Measurements from ENCODE around the gene RNASE9.
"Not testable (repeated sequence)": the region's sequence is repeated elsewhere in the genome, so short reads cannot be mapped to it uniquely, and the experiment has no call there.

Gene RNASE9

DNA sequence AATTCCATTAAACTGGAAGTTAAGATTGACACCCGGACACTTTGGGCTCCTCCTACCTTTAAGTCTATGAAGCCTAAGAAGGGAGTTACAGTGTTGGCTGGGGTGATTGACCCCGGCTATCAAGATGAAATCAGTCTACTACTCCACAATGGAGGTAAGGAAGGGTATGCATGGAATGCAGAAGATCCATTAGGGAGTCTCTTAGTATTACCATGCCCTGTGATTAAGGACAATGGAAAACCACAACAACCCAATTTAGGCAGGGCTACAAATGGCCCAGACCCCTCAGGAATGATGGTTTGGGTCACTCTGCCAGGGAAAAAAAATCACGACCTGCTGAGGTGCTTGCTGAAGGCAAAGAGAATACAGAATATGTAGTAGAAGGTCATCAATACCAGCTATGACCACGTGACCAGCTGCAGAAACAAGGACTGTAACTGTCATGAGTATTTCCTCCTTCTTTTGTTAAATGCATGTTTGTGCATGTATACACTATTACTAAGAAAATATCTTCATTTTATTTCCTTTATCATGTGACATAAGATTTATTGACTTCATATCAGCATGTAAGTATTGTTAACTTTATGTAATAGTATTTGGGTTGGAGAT is 11.6 kb upstream of the RNASE9 start:
- DNase-seq (ENCODE audit: low read depth in 2 of 2) = not testable (repeated sequence)

DNA sequence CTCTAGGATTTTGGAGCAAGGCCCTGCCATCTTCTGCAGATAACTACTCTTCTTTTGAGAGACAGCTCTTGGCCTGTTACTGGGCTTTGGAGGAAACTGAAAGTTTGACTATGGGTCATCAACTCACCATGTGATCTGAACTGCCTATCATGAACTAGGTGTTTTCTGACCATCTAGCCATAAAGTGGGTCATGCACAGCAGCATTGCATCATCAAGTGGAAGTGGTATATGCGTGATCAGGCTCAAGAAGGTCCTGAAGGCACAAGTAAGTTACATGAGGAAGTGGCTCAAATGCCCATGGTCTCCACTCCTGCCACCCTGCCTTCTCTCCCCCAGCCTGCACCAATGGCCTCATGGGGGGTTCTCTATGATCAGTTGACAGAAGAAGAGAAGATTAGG is 9.9 kb upstream of the RNASE9 start:
- DNase-seq (ENCODE audit: low read depth in 2 of 2) = not testable (repeated sequence)

DNA sequence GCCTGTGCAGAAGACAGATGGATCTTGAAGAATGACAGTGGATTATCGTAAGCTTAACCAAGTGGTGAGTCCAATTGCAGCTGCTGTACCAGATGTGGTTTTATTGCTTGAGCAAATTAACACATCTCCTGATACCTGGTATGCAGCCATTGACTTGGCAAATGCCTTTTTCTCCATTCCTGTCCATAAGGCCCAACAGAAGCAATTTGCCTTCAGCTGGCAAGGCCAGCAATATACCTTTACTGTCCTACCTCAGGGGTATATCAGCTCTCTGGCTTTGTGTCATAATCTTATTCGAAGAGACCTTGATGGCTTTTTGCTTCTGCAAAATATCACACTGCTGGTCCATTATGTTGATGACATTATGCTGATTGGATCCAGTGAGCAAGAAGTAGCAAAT is 9.0 kb upstream of the RNASE9 start:
- DNase-seq (ENCODE audit: low read depth in 2 of 2) = not testable (repeated sequence)

DNA sequence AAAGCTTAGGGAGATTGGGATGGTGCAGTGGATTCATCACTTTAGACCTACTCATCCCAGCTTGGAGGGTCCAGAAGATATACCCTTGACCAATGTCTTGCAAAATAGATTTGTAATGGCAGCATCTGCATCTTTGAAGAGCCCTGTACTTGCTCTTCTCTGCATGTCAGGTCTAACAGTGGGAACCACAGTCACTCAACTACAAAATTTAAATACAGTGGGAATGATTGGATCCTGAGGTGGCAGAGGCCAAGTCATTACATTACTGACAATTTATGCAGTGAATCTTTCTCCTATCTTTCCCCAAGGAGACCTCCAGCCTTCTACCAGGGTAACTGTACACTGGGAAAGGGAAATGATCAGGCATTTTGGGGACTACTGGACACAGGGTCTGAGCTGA is 8.2 kb upstream of the RNASE9 start:
- no peak for DNase-seq (ENCODE audit: low read depth in 2 of 2)

DNA sequence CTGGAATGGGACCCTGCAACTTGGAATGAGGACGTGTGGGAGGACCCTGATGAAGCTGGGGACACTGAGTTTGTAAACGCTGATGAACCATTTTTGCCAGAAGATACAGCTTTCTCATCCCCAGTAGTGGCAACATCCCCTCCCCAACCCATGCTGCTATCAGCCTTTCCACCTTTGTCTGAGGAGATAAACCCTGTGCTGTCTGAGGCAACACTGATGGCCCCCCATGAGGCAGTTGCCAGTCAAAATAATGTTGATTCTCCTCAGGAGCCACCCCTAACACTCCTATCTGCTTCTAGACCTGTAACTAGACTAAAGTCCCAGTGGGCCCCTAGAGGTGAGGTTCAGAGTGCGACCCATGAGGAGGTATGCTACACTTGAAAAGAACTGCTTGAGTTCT is 7.5 kb upstream of the RNASE9 start:
- DNase-seq (ENCODE audit: low read depth in 2 of 2) = no peak

DNA sequence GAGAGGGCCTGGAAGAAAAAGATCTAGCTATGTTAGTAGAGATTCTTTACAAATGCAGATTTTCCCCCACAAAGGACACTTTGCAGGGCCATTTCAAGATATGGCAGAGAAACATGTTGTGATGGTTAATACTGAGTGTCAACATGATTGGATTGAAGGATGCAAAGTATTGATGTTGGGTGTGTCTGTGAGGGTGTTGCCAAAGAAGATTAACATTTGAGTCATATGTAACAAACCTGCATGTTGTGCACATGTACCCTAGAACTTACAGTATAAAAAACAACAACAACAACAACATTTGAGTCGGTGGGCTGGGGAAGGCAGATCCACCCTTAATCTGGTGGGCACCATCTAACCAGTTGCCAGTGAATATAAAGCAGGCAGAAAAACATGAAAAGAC is 6.4 kb upstream of the RNASE9 start:
- DNase-seq (ENCODE audit: low read depth in 2 of 2) = not testable (repeated sequence)

DNA sequence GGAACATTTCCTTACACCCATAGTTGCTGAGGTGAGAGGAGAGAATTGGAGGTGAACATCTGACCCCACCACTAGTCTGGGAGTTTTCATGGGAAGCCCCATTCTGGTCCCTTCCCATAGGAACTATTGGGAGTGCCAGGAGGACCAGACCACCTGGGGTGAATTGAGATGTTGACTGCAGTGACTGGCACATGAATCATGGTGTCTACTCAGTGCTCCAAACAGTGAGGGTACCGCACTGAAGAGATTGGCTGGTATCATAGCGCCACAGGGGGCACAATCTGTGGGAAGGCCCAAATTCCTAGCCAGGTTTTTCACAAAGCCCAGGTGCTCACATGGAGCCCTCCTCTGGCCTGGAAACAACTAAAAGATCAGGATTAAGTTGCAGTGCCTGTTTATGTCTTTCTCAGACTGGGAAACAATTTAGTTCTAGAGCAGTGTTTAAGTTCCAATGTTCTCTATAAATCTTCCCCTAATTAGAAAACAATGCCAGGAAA is 3.7 kb upstream of the RNASE9 start:
- DNase-seq (ENCODE audit: low read depth in 2 of 2) = no peak

DNA sequence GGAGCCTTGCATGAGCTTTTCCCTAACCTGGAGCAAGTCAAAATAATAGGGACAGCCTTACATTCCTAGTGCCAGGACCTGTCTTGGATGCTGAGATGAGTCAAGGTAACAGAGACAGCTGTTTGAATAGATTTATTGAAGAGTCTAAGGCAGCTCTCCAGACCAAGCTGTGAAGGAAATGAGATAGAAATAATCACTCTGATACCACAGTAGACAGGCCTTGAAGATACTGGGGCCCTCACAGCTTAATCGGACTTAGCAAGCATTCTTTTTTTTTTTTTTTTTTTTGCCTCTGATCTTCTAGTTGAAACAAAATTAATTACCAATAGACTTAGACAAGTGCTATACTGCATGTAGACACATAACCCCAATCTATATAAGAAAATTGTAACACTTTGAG is 3.1 kb upstream of the RNASE9 start:
- DNase-seq (ENCODE audit: low read depth in 2 of 2) = no peak

DNA sequence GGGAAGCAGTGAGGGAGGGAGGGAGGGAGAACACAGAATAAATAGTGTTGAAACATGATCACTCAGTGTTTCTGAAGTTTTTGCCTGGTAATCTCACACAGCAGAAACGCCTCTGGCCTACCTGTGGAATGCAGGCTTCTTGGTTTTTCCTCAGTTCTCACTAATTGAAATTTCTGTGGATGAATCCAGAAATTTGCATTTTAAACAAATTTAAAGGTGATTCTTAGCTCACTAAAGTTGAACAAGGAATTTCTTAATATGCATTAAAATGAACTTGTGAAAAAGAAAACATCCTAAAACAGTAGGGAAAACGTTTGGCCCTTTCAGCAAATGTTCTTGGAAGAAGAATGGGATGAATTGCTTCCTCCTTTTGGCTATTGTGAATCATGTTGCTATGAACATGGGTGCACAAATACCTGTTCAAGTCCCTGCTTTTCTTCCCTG is 1.4 kb downstream of the RNASE9 start:
- DNase-seq (ENCODE audit: low read depth in 2 of 2) = no peak

DNA sequence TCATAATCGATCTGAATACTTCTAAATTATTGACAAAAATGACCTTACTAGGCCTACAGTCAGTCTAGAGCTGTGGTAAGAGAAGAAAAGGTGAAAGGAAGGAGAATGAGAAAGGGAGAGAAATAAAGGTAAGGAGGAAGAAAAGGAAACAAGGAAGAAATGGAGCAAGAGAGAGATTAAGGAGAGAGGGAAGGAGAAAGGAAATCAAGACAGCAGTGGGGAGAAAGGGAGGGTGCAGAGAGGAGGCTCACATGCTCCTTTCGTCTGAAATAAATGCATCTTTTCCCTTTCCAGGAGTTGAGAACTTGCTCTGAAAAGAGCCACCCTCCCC is 3.7 kb downstream of the RNASE9 start:
- no peak for DNase-seq (ENCODE audit: low read depth in 2 of 2)

DNA sequence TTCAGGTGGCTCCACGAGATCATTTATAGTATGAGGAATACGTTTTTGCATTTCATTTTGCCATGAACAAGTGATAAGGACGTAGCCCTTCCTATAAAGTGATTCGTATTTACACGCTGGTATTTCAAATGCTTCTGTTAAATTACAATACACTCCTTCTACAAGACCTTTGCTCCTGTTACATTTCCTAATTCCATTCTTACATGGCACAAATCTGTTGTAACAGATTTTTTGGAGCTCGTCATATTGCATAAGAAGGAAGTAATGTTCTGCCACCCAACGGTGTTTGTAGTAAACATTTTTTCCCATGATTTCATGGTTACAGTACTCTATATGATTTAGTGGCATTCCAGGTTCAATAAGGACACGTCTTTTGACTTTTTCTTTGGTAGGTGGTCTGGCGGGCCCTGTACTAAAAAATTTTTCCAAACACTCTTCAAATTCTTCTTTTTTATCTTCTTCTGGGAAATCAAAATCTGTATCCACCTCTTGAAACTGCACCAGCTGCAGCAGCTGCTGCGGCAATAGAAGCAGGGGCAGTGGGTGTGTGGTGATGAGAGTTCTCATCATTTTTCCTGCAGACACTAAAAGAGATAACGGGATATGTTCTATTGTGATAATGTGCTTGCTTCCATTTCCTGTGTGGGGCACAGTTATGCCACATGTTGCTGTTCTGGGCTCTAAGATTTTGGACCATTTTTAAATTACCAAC is 4.2 kb downstream of the RNASE9 start:
- DNase-seq (ENCODE audit: low read depth in 2 of 2) = no peak

DNA sequence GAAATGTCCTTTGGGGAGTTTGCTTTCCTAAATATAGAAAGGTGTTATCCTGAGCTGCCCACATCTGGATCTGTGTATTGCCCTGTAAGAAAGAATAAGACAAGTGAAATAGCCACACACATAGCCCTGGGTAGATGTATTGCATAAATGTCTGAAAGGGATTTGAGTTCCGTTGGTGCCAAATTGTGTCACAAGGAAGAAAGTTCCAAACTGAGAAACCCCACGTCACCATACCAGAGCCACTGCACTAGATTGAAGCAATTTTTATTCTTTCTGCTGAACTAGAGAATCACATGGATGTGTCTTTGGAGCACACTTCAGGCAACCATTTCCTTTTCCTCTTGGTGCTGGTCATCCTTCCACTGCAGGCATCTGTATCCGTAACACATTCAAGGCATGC is 5.0 kb downstream of the RNASE9 start:
- no peak for DNase-seq (ENCODE audit: low read depth in 2 of 2)

DNA sequence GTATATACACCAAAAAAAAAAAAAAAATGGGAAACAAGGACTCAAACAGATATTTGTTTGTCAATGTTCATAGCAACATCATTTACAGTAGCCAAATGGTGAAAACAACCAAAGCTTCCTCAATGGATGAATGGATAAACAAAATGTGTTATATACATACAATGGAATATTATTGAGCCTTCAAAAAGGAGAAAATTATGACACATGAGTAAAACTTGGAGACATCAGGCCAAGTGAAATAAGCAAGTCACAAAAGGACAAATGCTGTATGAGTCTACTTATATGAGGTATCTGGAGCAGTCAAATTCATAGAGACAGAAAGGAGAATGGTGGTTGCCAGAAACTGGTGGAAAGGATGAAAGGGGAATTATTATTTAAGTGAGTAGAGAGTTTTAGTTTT is 7.8 kb downstream of the RNASE9 start:
- no peak for DNase-seq (ENCODE audit: low read depth in 2 of 2)

DNA sequence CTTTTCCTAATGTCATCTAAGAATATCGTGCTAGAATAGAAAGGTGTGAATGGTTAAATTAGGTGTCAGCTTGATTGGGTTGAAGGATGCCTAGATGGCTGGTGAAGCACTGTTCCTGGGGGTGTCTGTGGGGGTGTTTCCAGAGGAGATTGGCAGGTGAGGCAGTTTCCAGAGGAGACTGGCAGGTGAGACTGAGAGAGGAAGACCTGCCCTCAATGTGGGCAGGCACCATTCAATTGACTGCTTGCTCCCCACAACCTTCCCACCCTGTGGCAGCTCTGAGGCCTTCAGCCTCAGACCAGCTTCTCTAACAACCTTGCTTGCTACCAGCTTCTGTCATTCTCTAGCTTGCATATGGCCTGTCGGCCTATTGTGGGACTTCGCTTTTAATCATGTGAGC is 9.2 kb downstream of the RNASE9 start:
- DNase-seq (ENCODE audit: low read depth in 2 of 2) = no peak

DNA sequence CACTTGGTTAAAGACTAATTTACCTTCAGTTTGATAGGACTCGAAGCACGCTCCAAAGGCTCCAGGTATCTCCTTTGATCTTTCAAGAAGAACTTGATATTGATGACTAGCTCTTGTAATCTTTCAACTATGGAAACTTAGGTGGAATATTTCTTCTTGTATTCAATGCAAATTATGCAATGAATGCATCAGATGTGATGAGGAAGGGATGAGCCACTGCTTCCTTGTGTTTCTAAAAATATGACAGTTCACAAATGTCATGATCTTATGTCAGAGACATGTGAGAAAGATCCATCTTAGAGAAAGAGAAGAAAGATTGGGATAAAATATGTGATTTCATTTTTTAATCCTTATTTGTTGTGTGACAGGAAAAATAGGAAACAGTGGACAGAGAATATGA is 9.9 kb downstream of the RNASE9 start:
- DNase-seq (ENCODE audit: low read depth in 2 of 2) = no peak

DNA sequence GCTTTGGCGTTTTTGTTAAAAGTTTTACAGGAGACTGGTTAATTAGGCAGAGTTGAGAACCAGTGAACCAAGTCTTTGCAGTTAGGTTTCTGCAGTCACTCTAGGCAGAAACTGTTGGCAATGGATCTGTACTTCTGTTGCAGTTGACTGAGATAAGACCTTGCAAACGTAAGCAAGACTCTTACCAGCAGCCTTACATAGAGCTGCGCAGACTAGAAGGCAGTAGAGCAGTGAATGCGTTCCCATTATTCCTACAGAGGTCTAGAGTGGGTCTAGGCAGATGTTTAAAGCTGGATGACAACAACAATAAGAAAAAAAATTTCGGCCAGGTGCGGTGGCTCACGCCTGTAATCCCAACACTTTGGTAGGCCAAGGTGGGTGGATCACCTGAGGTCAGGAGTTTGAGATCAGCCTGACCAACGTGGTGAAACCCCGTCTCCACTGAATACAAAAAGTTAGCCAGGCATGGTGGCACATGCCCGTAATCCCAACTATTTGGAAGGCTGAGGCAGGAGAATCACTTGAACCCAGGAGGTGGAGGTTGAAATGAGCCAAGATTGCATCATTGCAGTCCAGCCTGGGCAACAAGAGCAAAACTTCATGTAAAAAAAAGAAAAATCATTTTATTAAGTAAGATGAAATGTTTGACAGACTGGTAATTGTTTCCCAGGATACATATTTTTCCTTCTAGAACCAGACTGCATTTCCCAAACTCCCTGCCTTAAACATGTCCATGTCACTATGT is 12.3 kb downstream of the RNASE9 start:
- no peak for DNase-seq (ENCODE audit: low read depth in 2 of 2)

DNA sequence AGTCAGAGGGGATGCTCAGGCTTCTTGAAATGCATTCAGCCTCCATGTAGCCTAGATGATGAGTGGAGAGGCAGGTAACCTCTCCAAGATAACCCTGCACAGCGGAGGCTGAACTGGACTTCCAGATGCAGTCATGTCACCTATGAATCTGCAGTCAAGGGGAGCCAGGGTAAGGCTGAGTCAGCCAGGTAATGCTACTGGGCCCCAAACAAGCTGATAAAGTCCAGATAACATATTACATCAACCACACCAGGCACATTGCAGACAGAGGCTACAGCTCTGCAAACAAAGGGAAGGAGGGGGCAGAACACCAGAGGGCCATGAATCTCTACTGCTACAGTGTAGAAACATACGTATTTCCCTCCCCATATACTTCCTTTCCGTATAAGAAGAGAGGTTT is 14.0 kb downstream of the RNASE9 start:
- DNase-seq (ENCODE audit: low read depth in 2 of 2) = no peak

DNA sequence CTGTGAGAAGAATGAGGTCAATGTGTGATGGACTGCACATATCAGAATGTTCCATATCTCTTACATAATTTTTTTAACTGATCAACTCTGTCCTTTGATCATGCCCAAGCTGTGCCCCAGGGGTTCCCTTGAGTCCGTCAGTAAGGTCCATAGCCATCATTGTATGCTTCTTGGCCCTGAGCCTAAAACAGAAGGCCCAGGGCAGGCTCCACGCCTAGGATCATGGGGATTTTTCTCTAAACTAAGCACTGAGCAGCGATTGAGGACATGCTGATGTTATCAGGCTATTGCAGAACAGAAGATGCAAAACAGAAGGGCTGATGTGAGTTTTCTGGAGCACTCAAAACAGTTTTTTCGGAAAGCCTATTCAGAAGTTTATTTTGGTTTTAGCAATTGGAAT is 20.9 kb downstream of the RNASE9 start:
- DNase-seq (ENCODE audit: low read depth in 2 of 2) = no peak

DNA sequence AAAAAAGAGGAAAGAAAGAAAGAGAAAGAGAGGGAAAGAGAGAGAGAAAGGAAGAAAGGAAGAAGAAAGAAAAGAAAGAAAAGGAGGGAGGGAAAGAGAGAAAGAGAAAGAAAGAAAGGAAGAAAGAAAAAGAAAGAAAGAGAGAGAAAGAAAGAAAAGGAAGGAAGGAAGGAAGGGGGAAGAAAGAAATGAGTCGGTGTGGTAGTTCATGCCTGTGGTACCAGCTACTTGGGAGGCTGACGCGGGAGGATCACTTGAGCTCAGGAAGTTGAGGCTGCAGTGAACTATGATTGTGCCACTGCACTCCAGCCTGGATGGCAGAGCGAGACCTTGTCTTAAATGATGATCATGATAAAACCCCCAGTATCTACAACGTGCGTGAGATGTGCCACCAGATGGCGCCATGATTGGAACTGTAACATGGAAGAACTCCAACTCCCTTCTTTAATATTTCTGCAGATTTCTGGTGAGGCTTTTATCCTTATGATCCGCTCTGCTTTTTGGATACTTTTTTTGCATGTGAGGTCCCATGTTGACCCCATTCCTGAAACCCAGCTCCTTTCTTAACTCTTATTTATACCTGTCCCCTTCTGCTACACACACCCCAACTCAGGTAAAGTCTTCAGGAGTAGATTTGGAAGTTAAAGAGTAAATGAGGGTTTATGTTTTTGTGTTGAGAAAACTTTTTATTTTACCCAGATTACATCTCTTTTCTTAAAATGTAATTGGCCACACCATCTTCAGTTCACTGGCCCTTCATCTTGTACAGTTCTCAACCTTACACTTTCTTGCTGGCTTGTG is 29.9 kb downstream of the RNASE9 start:
- peak; percentile 25 to 57 for DNase-seq (ENCODE audit: low read depth in 2 of 2)

DNA sequence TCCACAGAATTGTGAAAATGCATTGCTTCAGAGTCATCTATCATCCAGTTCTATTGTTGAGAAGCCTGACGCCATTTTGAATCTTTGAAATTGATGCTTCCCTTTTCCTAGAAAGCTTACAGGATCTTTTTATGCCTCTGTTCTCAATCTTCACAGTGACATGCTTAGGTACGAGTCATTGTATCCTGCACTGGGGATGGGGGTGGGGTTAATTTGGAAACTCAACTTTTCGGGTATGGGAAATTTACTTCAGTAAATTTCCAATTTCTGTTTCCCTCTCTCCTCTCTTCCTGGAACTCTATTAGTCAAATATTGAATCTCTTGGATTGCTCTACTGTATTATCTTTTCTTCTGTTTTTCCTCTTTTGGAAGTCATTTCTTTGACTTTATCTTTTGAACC is 31.0 kb downstream of the RNASE9 start:
- DNase-seq (ENCODE audit: low read depth in 2 of 2) = no peak

DNA sequence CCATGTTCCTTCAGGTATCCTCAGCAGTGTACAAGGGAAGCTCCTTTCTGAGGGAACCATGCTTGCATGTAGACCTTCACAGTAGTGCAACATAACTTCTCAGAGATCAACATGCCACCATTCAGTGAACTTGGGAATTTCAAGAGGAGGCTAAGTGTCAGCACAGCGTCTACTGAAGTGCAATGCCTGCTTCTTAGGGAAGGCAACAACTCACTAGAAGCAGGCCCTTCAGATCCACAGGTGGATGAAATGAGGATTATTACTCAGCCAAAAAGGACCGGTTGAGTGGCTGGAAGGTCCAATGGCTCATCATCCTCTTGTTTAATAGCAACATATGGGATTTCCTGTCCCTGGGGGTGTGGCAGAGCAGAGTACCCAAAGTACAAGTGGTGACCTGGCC is 36.8 kb downstream of the RNASE9 start:
- DNase-seq (ENCODE audit: low read depth in 2 of 2) = no peak

DNA sequence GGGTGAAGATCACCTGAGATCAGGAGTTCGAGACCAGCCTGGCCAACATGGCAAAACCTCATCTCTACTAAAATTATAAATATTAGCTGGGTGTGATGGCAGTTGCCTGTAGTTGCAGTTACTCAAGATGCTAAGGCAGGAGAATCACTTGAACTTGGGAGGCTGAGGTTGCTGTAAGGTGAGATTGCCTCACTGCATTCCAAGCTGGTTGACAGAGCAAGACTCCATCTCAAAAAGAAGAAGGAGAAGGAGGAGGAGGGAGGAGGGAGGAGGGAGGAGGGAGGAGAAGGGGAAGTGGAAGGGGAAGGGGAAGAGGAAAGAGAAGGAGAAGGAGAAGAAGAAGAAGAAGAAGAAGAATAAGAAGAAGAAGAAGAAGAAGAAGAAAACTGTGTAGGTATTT is 38.5 kb downstream of the RNASE9 start:
- DNase-seq (ENCODE audit: low read depth in 2 of 2) = no peak
